HS-5 (cell line): Measurements from ENCODE around the gene AHRR.
"Not testable (repeated sequence)": the region's sequence is repeated elsewhere in the genome, so short reads cannot be mapped to it uniquely, and the experiment has no call there.

ENCODE experiments used
- DNase-seq: peaks from one replicate; pipeline ENCODE4 v3.0.0-alpha.2; 2012; ENCODE audit warnings: low read depth

Gene AHRR

GRCh38 chr5:321230-321725 is at the start of gene AHRR:
AHRR (plus strand) TSS chr5:321714; CDS start chr5:343903, 22,189 bp downstream.
- DNase-seq: no peak

- DNase-seq: not testable (repeated sequence)
Measured at GRCh38 chr5:271828-272167, 49.7 kb upstream of the AHRR start.

GRCh38 chr5:273091-273490 is 48.4 kb upstream of the AHRR start:
- not testable (repeated sequence) for DNase-seq

GRCh38 chr5:273491-273890 is 48.0 kb upstream of the AHRR start:
- DNase-seq: not testable (repeated sequence)

DNA sequence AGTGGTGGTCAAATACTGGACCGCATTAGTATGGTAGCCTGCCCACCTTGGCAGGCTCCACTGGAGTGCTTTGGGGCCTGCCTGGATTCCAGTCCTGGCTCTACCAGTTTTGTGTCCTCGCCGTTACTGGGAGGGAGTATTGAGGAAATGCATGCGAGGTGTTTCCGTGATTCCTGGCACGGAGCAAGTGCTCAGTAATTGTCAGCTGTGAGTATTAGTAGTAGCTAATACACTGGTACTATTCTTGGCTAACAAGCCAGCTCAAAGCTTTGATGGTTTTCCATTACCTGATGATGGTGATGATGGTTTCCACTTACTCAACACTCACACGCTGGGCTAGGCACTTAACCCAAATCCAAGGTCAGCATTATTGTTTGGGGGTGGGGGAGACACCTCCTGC is 47.2 kb upstream of the AHRR start:
- DNase-seq: not testable (repeated sequence)

DNA sequence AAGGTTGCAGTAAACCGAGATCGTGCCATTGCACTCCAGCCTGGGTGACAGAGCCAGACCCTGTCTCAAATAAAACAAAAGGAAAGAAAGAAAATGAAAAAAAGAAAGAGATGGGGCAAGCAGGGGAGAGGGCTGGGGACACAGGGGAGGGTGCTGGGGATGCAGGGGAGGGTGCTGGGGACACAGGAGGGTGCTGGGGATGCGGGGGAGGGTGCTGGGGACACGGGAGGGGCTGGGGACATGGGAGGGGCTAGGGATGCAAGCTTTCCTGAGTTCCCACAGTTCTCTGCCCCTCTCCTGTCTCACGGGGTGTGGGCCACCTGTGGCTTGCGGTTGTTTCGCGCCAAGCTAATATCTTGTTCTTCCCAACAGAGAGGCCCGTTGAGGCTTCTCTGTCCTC is 42.9 kb upstream of the AHRR start:
- DNase-seq: no peak

DNA sequence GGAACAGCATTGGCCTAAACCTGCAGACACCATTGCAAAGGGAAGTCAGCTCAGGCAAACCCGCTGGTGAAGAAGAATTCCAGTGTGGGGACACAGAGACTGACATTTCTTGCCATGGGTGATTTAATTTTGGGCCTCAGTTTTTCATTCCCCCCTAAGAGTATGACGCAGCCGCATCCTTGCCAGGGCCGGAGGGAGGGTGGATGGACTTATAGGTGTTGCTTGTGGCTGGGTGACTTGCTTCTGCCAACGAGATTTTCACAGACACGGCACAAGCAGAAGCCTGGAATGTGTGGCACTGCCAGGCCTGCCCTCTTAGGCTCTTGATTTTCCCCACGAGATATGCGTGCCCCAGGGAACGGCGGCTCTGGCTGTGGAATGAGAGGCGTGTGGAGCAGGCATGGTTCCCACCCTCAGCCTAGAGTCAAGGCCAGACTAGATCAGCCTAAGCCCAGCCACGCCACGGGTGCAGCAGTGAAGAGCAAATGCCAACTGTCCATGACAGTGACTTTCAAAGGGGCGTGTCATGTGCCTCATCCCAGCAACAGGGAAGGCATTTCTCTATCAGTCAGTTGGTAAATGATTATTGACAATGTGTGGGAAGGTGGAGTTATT is 42.4 kb upstream of the AHRR start:
- DNase-seq: not testable (repeated sequence)

- no peak for DNase-seq
Measured at GRCh38 chr5:285991-286557, 35.4 kb upstream of the AHRR start.

DNA sequence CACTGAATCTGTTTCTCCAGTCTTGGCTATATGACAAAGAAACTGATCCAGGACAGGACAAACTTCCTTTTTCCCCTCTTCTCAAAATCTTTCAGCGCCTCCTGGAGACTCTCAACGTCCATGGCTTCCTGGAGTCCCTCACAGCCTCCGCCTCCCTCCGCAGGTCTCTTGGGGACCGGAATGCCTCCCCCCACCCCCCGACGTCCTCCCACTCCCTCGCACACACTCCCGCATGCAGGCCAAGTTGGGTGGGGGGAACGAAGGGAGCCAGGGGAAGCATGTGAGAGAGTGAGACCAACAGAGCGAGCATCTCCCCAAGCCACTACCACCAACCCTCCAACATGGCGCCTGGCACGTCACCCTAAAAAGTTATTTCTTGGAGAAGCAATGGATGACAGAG is 31.3 kb upstream of the AHRR start:
- not testable (repeated sequence) for DNase-seq

DNA sequence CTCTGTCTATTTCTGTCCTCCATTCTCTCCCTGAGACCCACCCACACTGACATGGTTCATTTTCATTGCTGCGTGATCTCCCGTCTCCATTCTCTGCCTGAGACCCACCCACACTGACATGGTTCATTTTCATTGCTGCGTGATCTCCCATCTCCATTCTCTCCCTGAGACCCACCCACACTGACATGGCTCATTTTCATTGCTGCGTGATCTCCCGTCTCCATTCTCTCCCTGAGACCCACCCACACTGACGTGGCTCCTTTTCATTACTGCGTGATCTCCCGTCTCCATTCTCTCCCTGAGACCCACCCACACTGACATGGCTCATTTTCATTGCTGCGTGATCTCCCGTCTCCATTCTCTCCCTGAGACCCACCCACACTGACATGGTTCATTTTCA is 30.2 kb upstream of the AHRR start:
- not testable (repeated sequence) for DNase-seq

DNA sequence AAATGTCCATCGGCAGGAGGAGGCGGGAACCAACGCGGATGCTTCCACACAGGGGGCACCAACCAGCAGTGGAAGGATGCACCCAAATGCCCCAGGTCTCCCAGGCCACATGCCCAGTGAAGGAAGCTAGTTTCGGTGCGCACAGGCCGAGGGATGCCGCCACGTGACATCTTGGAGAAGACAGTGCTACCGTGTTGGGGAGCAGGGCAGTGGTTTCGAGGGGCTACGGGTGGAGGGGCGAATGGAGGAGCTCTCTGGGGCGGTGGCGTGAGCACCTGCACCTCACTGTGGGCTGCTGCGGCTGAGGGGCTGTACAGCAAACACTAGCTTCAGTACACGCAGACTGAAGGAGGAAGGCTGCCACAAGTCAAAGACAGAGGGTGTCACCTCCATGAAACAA is 26.7 kb upstream of the AHRR start:
- not testable (repeated sequence) for DNase-seq

DNA sequence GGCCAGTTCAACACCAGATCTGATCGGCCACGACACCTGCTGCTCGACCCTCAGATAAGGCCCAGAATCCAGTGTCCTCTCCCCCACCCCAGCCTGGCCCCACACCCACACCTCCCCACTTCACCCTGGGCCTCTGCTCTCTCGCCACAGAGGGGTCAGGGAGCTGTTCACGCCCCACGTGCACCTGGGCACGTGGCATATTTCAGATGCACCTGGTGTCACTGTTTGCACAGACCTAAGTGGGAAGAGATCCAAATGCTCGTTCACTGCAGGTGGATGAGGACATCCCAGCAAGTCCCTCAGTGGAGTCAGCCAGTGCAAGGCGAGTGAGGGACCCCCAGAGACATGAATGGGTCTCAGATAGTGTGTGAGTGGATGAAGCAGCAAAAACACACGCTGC is 25.3 kb upstream of the AHRR start:
- DNase-seq: not testable (repeated sequence)

DNA sequence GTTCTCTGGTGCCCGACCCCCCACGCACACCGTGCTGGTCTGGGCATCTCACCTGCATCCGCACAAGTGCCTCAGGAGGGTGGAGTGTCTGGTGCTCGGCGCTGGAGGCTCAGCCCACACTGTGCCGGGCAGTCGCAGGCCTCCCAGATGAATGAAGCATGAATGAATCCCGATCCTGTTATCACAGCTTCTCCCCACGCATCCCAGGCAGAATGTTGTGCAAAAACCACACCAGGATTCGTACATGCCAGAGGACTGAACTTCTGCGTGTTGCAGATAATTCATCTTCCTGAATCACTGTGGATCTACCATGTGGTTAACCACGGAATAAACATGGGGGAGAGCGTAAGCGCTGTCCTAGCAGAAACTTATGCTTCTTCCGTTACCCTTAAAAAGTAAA is 24.6 kb upstream of the AHRR start:
- not testable (repeated sequence) for DNase-seq

- not testable (repeated sequence) for DNase-seq
Measured at GRCh38 chr5:297448-297847, 24.1 kb upstream of the AHRR start.

GRCh38 chr5:297991-298736 is 23.4 kb upstream of the AHRR start:
- DNase-seq: not testable (repeated sequence)

- no peak for DNase-seq
Measured at GRCh38 chr5:298737-299125, 22.8 kb upstream of the AHRR start.

GRCh38 chr5:299921-300320 is 21.6 kb upstream of the AHRR start:
- not testable (repeated sequence) for DNase-seq

- not testable (repeated sequence) for DNase-seq
Measured at GRCh38 chr5:300691-301435, 20.7 kb upstream of the AHRR start.

DNA sequence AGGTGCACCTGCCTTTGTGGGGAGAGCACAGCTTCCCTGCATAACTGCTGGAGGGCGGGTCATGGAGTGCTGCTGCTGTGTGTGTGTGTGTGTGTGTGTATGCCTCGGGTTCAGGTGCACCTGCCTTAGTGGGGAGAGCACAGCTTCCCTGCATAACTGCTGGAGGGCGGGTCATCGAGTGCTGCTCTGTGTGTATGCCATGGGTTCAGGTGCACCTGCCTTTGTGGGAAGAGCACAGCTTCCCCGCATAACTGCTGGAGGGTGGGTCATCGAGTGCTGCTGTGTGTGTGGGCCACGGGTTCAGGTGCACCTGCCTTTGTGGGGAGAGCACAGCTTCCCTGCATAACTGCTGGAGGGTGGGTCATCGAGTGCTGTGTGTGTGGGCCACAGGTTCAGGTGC is 19.1 kb upstream of the AHRR start:
- DNase-seq: not testable (repeated sequence)

DNA sequence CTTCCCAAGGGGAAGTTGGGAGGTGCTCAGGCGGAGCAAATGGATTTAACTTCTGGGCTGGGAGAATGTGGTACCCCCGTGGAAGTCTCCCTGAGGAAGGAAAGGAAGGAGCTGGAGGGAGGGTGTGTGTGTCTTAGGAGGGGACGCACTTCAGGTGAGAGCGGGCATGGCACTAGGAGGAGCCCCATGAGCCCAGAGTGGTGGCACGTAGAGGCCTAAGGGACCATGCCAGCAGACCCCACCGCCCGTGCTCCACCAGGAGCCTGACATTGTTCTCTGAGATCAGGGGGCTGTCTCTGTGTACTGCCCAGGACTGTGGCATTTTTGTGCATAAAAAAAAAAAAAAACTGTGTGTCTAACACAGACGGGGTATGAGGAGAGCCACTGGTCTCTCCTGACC is 18.5 kb upstream of the AHRR start:
- DNase-seq: no peak

DNA sequence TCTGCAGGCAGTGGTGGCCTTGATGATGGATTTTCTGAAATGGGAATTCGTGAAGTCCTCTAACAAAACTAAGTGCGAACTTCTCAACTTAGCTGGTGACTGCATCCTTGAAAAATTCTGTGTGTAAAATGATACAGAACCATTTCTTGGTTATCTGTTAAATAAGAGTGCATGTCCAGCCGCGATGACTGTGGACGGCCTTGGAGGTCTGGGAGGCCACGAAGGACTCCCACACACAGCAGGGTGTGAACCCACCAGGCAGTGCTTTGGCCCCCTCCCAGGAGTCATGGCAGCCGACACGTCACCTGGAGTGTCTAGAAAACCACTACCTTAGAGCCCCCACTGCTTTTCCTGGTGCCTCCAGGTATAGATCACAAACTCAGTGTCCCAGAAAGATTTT is 17.8 kb upstream of the AHRR start:
- DNase-seq: not testable (repeated sequence)

DNA sequence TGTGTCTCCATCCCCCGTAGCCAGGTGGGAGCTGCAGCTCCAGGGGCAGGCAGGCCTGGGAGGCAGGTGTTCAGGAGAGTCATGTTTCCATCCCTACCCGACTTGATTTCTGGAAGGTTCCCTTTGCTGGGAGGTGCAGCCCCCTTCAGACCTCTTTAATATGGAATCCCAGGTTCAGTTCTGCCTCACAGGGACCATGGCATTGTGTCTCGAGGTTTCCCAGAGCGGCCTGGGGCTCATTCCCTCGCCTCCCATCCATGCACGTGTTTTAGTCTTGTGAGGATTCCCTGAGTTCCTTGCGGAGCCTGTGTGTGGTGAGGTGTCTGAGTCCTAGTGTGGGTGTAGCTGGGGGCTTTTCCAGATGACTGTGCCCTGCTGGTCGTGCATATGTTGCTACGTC is 16.5 kb upstream of the AHRR start:
- DNase-seq: no peak

DNA sequence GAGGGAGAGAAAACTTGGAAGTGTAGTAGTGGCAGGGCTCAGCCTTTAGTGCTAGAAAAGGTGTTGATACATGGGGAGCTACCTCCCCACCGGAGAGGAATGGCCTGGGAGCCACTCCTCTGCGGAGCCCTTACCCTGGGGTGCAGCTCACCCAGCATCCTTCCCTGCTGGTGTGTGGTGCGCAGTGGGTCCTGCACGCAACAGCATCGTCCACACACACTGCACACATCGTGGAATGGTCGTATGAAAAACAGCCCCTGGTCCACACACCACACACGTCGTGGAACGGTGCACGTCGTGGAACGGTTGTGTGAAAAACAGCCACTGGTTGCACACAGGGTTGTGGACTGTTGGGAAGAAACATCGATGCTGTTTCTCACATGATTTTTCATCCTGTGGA is 16.1 kb upstream of the AHRR start:
- DNase-seq: no peak
